ENCODE measurements around the gene NPR2. TPM values are rescaled to one million over a fixed set of nuclear protein-coding genes. Genes with fewer than 3 reads are reported as not detected.

Gene NPR2
- total RNA-seq, 2 experiments from 2014 or later: 8.9 to 9.6 TPM

GRCh38 chr9:35818341-35818740 is 26.9 kb downstream of the NPR2 start:
- no peaks in the 10 kb centered on the region for H3K27me3 Mint-ChIP-seq

GRCh38 chr9:35820076-35820475 is 28.7 kb downstream of the NPR2 start:
- H3K9me3 Mint-ChIP-seq: no peaks in the 10 kb centered on the region
- H3K27me3 Mint-ChIP-seq: no peaks in the 10 kb centered on the region
- ChIA-PET POLR2A (no interaction called here), CTCF (interaction anchor here (2.8 kb wide), 1 partner anchor 30 kb away, joined by 9 read pairs; no protein-coding TSS in a partner anchor)
- intact Hi-C loops (cut with micrococcal nuclease): no loop called here
- H3K4me3 Mint-ChIP-seq: no peak overlapping the region
- no peak for DNase-seq
- no peak overlapping the region for H3K27ac Mint-ChIP-seq
- H3K4me1 Mint-ChIP-seq (ENCODE audit: low read depth): peaks cover 3% of the 10 kb centered on the region
- H3K36me3 Mint-ChIP-seq: no peaks in the 10 kb centered on the region

More at GRCh38 chr9:35818341-35818740, 26.9 kb downstream of the NPR2 start:
- POLR2A ChIA-PET: no interaction called here
- no peaks in the 10 kb centered on the region for H3K9me3 Mint-ChIP-seq
- intact Hi-C loops (cut with micrococcal nuclease): loop anchor here (5.0 kb wide), 1 partner anchor 706 kb away; no protein-coding TSS in a partner anchor
- CTCF ChIA-PET: no interaction called here
- no peak overlapping the region for H3K27ac Mint-ChIP-seq
- DNase-seq: no peak
- H3K36me3 Mint-ChIP-seq: peaks cover 4% of the 10 kb centered on the region
- peaks cover 12% of the 10 kb centered on the region for H3K4me1 Mint-ChIP-seq (ENCODE audit: low read depth)
- H3K4me3 Mint-ChIP-seq: no peak overlapping the region

- intact Hi-C loops (cut with micrococcal nuclease): no loop called here
- POLR2A ChIA-PET: no interaction called here
- Mint-ChIP-seq H3K27me3 (no peaks in the 10 kb centered on the region), H3K4me1 (ENCODE audit: low read depth) (peaks cover 5% of the 10 kb centered on the region), H3K4me3 (no peak overlapping the region), H3K36me3 (no peaks in the 10 kb centered on the region), H3K27ac (no peak overlapping the region), H3K9me3 (no peaks in the 10 kb centered on the region)
- no peak for DNase-seq
- CTCF ChIA-PET: interaction anchor here (2.8 kb wide), 1 partner anchor 33 kb away, joined by 9 read pairs; no protein-coding TSS in a partner anchor
Measured at GRCh38 chr9:35822926-35823325, 31.5 kb downstream of the NPR2 start.

GRCh38 chr9:35826071-35826701 is 34.8 kb downstream of the NPR2 start:
- Mint-ChIP-seq H3K4me1 (ENCODE audit: low read depth) (peaks cover 23% of the 10 kb centered on the region), H3K9me3 (no peaks in the 10 kb centered on the region), H3K27ac (no peak overlapping the region), H3K27me3 (no peaks in the 10 kb centered on the region), H3K4me3 (peak overlapping the region; percentile 13), H3K36me3 (no peaks in the 10 kb centered on the region)
- POLR2A ChIA-PET: no interaction called here
- DNase-seq: peak; percentile 42
- intact Hi-C loops (cut with micrococcal nuclease): loop anchor here (1.0 kb wide), 3 partner anchors 11 to 56 kb away; partner anchors contain the start of gene HINT2
- CTCF ChIA-PET: interaction anchor here (0.6 to 4.3 kb wide), 24 partner anchors 10 to 179 kb away, joined by 3 to 49 read pairs (median 4); partner anchors contain the start of genes HINT2 and SPAG8

GRCh38 chr9:35827486-35827885 is 36.1 kb downstream of the NPR2 start:
- Mint-ChIP-seq H3K27me3 (no peaks in the 10 kb centered on the region), H3K36me3 (no peaks in the 10 kb centered on the region), H3K9me3 (no peaks in the 10 kb centered on the region), H3K4me1 (ENCODE audit: low read depth) (peaks cover 23% of the 10 kb centered on the region), H3K4me3 (no peak overlapping the region), H3K27ac (no peak overlapping the region)
- ChIA-PET POLR2A (no interaction called here), CTCF (interaction anchor here (0.7 to 4.3 kb wide), 6 partner anchors 8 to 93 kb away, joined by 3 to 34 read pairs (median 13); partner anchors contain the start of genes HINT2 and SPAG8)
- intact Hi-C loops (cut with micrococcal nuclease): no loop called here
- no peak for DNase-seq

- POLR2A ChIA-PET: interaction anchor here (1.0 kb wide), 1 partner anchor 15 kb away, joined by 7 read pairs; the partner anchor contains the start of gene HINT2
- peaks cover 23% of the 10 kb centered on the region for H3K4me1 Mint-ChIP-seq (ENCODE audit: low read depth)
- CTCF ChIA-PET: interaction anchor here (0.8 to 2.6 kb wide), 5 partner anchors 15 to 75 kb away, joined by 3 to 11 read pairs (median 4); partner anchors contain the start of gene HINT2
- peak; percentile 51 for DNase-seq
- no peaks in the 10 kb centered on the region for H3K27me3 Mint-ChIP-seq
- no peaks in the 10 kb centered on the region for H3K36me3 Mint-ChIP-seq
- peak within 1 kb of the TSS; percentile 91 for H3K4me3 Mint-ChIP-seq
- H3K27ac Mint-ChIP-seq: peak within 1 kb of the TSS; percentile 60
- intact Hi-C loops (cut with micrococcal nuclease): loop anchor here (1.0 to 2.0 kb wide), 3 partner anchors 16 to 224 kb away; partner anchors contain the start of genes CREB3 and TLN1
- H3K9me3 Mint-ChIP-seq: no peaks in the 10 kb centered on the region
Measured at GRCh38 chr9:35828716-35829083, 37.3 kb downstream of the NPR2 start, which contains the start of gene FAM221B. FAM221B (minus strand) TSS chr9:35828732; CDS start chr9:35826161, 2,571 bp downstream.

GRCh38 chr9:35829084-35829763 is 37.8 kb downstream of the NPR2 start, which contains the start of gene TMEM8B:
TMEM8B (plus strand) TSS chr9:35829228; CDS start chr9:35829448, 220 bp downstream.
- Mint-ChIP-seq H3K4me1 (ENCODE audit: low read depth) (peaks cover 23% of the 10 kb centered on the region), H3K36me3 (no peaks in the 10 kb centered on the region), H3K27ac (peak within 1 kb of the TSS; percentile 60), H3K27me3 (no peaks in the 10 kb centered on the region), H3K9me3 (no peaks in the 10 kb centered on the region), H3K4me3 (peak within 1 kb of the TSS; percentile 91)
- CTCF ChIA-PET: interaction anchor here (0.8 to 2.6 kb wide), 5 partner anchors 15 to 74 kb away, joined by 3 to 11 read pairs (median 4); partner anchors contain the start of gene HINT2
- POLR2A ChIA-PET: interaction anchor here (1.0 kb wide), 1 partner anchor 15 kb away, joined by 7 read pairs; the partner anchor contains the start of gene HINT2
- peak; percentile 96 for DNase-seq
- intact Hi-C loops (cut with micrococcal nuclease): loop anchor here (1.0 to 2.0 kb wide), 3 partner anchors 16 to 225 kb away; partner anchors contain the start of genes CREB3 and TLN1

GRCh38 chr9:35829764-35830096 is 38.3 kb downstream of the NPR2 start:
- no peak for DNase-seq
- Mint-ChIP-seq H3K4me1 (ENCODE audit: low read depth) (peaks cover 23% of the 10 kb centered on the region), H3K27me3 (no peaks in the 10 kb centered on the region), H3K9me3 (no peaks in the 10 kb centered on the region), H3K4me3 (peak overlapping the region; percentile 78), H3K27ac (peak overlapping the region; percentile 21), H3K36me3 (no peaks in the 10 kb centered on the region)
- ChIA-PET CTCF (interaction anchor here (2.6 kb wide), 1 partner anchor 52 kb away, joined by 11 read pairs; no protein-coding TSS in a partner anchor), POLR2A (no interaction called here)
- intact Hi-C loops (cut with micrococcal nuclease): loop anchor here (1.0 to 2.0 kb wide), 3 partner anchors 15 to 225 kb away; partner anchors contain the start of genes CREB3 and TLN1

GRCh38 chr9:35831040-35831439 is 39.6 kb downstream of the NPR2 start:
- intact Hi-C loops (cut with micrococcal nuclease): no loop called here
- Mint-ChIP-seq H3K4me3 (no peak overlapping the region), H3K36me3 (no peaks in the 10 kb centered on the region), H3K27ac (no peak overlapping the region), H3K27me3 (no peaks in the 10 kb centered on the region), H3K9me3 (no peaks in the 10 kb centered on the region), H3K4me1 (ENCODE audit: low read depth) (peaks cover 21% of the 10 kb centered on the region)
- ChIA-PET POLR2A (interaction anchor here (1.0 kb wide), 1 partner anchor 11 kb away, joined by 3 read pairs; no protein-coding TSS in a partner anchor), CTCF (interaction anchor here (1.8 to 2.2 kb wide), 2 partner anchors 18 to 51 kb away, joined by 9 read pairs; partner anchors contain the start of gene SPAG8)
- no peak for DNase-seq

GRCh38 chr9:35832814-35833213 is 41.4 kb downstream of the NPR2 start:
- intact Hi-C loops (cut with micrococcal nuclease): no loop called here
- H3K9me3 Mint-ChIP-seq: no peaks in the 10 kb centered on the region
- POLR2A ChIA-PET: no interaction called here
- H3K36me3 Mint-ChIP-seq: no peaks in the 10 kb centered on the region
- H3K4me3 Mint-ChIP-seq: no peak overlapping the region
- CTCF ChIA-PET: interaction anchor here (0.6 to 2.2 kb wide), 3 partner anchors 49 to 163 kb away, joined by 4 to 9 read pairs (median 4); no protein-coding TSS in a partner anchor
- no peak for DNase-seq
- H3K27ac Mint-ChIP-seq: no peak overlapping the region
- H3K27me3 Mint-ChIP-seq: no peaks in the 10 kb centered on the region
- peaks cover 18% of the 10 kb centered on the region for H3K4me1 Mint-ChIP-seq (ENCODE audit: low read depth)

GRCh38 chr9:35834260-35835215 is 43.1 kb downstream of the NPR2 start:
- H3K9me3 Mint-ChIP-seq: no peaks in the 10 kb centered on the region
- ChIA-PET POLR2A (no interaction called here), CTCF (interaction anchor here (0.7 to 4.5 kb wide), 12 partner anchors 9 to 359 kb away, joined by 3 to 33 read pairs (median 4); partner anchors contain the start of gene HINT2)
- intact Hi-C loops (cut with micrococcal nuclease): no loop called here
- no peak overlapping the region for H3K27ac Mint-ChIP-seq
- H3K4me1 Mint-ChIP-seq (ENCODE audit: low read depth): peaks cover 10% of the 10 kb centered on the region
- H3K4me3 Mint-ChIP-seq: no peak overlapping the region
- no peaks in the 10 kb centered on the region for H3K27me3 Mint-ChIP-seq
- H3K36me3 Mint-ChIP-seq: no peaks in the 10 kb centered on the region
- DNase-seq: no peak
